GM19455 (cell line): ENCODE results near the gene NCKAP5.
"Not testable (repeated sequence)": the region's sequence is repeated elsewhere in the genome, so short reads cannot be mapped to it uniquely, and the experiment has no call there.

Experiments
- ATAC-seq: cut with Tn5 transposase; IDR thresholded peaks from one replicate; pipeline ENCODE4 v1.9.1; 2021; ENCODE audit not compliant: unreplicated experiment

The NCKAP5 gene

DNA sequence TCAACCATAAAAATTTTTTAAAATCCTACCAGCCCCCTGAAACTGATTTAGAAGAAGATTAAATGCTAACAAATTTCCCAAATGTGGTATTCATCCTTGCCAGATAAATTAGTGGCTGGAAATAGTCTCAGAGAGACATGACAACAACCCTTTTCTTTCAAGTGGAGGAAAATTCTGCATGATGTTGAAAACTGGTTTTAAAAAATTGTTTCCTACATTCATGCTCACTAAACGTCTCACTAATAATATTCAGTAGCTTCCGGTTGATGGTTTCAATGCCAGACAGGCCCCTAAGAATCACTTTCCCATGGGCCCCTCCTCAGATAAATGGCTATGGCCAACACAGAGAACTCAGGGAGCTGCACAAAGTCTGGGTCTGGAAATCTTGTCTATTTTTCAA lies 43.2 kb downstream of the NCKAP5 start:
- no peak for ATAC-seq

DNA sequence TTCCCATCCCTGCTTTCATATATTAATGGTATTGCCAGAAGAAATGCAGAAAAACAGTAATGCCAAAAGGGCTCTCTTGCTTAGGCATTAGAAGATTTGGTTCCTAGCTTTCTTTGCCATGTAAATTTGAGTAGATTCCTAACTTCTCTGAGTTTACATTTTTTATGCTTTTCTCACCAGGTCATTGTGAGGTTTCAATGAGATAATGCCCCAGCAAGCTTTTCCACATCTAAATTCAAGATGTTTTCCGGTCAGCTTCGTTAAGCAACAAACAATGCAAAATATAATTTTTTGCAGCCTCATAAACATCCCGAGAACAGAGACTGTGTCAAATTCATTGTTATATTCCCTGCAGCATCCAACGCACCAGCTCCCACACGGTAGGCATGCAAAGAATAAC lies 44.9 kb downstream of the NCKAP5 start:
- no peak for ATAC-seq

DNA sequence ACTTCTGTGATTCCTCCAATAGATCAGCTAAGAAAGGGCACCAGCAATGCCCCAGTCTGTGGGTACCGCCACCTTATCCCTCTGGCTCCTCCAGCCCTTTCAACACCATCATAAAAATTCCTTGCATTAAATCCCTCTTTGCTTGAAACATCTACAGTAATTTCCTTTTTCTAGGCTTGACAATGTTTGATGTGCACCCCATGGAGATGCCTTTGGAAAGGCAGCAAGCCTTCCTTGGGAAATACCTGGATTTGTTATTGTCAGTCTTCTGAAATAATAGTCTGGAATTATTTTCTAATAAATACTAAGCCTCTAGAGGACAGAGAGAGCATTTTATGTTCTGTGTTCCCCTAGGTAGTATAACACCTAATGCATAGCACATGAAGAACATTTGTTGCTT lies 46.1 kb downstream of the NCKAP5 start:
- no peak for ATAC-seq

DNA sequence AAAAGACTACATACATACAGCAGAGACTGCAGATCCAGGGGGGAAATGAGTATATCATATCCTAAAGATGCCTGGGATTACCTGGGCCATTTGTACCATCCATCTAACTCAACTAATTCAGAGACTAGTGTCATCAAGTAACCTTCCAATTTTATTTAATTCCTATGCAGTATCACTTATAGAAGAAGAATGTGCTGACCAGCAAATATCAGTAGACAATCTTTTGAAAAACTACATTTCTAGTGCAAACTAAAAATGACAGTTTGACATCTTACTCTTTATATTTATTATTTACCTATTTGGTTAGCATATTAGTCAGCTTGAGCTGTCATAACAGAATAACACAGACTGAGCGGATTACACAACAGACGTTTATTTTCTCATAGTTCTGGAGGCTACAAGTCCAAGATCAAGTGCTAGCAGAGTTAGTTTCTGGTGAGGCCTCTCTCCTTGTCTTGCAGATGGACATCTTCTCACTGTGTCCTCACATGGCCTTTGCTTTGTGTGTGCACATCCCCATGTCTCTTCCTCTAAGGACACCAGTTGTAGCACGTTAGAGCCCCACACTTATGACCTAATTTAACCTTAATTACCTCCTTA lies 47.0 kb downstream of the NCKAP5 start:
- no peak for ATAC-seq

DNA sequence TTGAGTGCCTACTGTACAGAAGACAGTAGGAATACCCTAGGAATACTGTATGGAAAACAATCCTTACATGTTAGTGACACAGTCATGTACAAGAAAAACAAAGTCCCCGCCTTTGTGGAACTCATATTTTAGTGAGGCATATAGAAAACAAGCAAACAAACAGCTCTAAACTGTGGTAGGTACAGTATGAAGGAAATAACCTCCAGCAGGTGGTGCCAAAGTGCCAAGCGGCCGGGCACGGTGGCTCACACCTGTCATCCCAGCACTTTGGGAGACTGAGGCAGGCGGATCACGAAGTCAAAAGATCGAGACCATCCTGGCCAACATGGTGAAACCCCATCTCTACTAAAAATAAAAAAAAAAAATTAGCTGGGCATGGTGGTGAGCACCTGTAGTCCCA lies 48.6 kb downstream of the NCKAP5 start:
- not testable (repeated sequence) for ATAC-seq

DNA sequence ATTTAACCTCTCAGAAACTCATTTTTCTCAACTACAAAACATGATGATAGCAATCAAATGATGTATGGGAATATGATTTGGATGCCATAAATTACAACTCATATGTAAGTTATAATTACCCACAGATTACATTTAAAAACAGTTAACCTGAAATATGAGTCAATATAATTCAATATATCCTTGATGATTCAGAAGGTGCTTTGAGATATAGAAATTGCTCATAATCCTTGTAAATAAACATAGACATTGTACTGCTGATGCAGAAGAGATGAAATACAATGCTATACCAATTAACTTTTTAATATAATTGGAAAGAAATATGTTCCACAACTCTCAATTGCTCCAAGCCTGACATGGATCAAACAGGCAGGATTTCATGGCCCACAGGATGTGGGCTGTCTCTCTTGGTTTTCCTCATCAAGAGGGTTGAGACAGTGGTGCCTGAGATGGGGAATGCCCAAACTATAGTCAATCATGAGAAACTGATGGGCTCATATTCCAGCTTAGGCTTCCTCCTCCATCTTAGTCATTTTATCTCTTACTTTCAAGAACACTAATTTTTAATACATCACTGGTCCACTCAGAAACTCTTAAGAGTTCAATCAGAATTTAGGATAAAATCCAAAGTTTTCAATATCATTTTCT lies 49.4 kb downstream of the NCKAP5 start:
- ATAC-seq, result no peak

DNA sequence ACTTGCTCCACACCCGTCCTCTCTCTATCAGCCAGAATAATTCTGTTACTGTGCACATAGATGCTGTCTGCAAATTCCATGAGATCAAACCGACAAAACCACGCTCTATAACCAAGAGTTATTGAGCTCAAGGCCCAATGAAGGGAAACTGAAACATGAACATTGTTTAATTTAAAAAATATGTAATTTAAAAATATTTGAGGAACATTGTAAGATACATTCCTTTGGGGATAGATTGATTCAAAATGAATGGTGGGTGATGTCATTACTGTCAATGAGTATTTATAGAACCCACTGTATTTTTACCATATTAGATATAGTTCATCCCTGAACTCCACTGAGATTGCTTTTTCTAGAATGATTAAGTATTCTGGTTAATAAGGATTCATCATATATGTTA lies 50.4 kb downstream of the NCKAP5 start:
- no peak for ATAC-seq

DNA sequence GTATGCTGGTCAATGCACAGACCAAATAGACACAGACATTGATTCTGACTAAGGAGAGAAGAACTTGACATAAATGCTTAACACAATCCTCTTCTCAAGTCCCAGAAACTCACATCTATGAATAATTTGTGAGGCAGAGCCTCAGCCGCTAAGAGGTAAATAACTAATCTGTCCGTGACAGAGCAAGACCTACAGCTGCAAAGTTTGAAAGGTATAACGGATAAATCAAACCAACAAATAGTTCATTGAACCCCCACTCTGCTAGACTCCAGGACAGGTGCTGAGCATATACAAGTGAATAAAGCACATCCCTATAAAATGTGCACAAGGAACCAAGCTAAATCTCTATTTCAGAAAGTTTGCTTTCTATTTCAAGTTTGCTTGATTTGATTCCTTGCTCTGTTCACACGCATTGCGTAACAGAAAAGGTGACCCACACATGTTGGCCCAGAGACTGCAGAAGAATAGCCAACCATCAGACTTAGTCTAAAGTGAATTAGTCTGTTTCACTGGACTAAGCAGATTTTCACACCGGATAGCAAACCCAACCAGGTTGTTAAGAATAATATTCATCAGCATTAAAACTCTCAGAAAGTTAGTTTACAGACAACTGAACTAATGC lies 51.7 kb downstream of the NCKAP5 start:
- no peak for ATAC-seq

DNA sequence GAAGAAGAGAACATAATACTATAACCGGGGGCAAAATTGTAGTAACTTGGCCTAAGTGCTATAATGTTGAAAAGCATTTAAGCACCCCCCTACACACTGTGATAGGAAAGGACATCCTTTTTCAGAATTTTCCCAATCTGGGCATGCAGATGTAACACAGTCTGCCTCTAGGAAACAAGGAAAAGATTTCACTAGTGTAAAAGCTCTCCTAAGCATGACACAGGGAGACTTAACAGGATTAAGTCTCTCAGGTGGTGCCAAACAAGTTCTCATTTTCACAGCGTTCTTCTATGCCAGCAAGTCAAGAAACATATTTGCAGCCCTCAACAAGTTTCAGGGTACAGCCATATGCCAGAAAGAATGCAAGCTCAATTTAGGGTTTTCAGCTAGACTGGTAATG lies 53.0 kb downstream of the NCKAP5 start:
- ATAC-seq, result no peak

DNA sequence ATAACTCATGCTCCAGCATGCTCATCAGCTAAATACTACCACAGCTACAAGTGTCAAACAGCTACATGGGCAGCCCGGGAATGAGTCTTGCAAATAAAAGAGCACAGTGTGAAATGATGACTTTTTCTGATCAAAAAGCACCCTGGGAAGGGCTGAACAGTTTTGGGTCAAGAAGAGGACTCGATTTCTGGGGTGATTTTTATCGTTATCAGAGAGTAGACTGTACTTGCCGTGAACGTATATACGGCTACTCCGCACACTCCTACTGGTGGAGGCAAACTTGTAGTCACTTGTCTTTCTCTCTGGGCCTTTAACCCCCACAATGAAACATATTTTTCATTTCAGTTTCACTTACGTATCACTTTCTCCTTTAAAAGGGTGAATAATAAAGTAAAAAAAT lies 54.4 kb downstream of the NCKAP5 start:
- ATAC-seq, result no peak

DNA sequence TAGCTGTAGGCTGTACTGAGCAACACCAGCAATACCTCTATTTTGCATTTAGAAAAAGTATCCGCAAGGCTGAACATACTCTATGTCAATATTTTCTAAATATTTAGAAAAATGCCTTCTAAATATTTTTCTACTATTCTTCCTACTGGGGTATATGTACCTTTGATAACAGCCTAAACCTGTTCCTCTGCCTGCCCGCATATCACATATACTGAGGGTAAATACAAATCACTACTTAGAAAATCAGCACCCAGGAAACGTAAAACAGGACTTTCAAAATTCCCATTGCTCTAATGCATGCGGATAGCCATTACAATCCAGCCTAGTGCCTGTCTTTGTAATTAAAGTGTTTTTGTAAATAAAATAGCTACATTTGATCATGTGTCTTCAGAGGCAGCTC lies 56.1 kb downstream of the NCKAP5 start:
- no peak for ATAC-seq

DNA sequence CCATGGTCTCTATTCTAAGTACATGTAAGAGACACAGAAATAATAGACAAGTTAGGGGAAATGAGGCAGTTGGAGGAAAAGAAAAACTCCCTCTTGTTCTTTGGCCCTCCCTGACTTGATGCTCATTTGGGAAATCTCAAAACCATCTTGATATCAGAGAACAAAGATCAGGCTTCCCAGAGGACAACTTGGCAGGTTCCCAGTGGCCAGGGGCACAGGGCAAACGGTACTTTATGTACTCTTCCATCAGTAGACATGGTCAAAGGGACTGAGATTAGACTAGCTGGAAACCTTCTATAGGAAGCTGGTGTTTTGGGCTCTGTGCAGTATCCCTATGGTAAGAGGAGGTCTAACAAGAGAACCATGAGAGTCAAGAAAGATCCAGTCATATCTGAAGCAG lies 56.6 kb downstream of the NCKAP5 start:
- ATAC-seq, result no peak

DNA sequence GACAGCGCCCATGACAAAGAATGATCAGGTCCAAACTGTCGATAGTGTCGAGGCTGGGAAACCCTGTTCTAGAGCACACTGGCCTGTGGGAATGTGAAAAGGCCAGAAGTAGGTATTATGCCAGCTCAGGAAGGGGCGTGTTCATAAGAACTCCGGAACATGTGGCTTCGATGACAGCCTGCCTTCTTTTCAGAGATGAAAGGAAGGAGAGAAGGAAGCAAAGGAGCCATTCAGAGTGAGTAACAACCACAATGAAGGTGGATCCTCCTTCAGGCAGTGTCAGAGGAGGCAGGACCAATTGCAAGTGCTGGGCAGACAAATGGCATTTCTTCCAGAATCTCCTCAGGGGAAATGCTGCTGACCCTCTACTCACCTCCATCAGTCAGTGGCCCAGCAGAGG lies 58.5 kb downstream of the NCKAP5 start:
- ATAC-seq, result no peak

DNA sequence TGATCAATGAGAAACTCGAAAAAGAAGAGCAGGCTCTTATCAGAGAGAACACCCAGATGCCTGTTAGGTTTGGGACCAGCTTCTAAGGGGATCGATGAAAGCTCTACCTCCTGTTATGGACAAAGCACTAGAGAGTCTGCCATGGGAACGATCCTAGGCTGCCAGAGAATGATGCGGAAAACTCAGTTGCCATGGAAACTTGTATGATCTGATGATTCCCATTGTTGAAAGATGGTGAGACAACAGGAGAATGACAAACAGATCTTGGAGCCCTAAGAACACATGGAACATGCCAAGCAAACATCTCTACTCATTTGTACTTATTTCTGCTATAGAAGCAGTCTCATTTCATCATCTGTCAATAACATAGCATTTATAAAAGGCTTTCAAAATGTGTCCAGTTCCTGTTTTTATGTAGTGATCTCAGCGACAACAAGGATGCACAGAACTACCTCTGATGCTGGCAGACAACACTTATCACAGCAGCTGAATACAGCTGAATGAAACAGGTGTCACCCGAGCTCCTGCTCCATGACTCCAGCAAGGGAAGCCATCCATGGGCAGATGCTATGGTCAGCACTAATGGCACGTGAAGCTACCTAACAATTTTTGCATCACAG lies 59.6 kb downstream of the NCKAP5 start:
- no peak for ATAC-seq

DNA sequence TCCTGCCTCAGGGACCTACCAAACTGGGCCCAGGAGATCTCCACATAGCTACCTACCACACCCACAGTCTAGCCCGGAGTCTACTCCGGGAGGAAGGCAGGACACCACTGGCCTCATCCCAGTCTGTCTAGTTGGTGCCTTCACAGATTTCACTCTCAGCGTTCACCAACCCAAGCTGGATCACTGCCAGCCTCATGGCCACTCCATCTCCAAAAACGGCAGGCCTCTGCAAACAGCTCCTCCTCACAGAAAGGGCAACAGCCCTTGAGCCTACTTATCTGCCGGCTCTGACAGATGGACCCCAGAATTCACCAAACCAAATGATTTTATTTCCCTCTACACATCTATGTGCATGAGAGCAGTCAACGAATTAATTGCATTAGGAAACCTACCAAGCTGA lies 61.3 kb downstream of the NCKAP5 start:
- ATAC-seq, result no peak

DNA sequence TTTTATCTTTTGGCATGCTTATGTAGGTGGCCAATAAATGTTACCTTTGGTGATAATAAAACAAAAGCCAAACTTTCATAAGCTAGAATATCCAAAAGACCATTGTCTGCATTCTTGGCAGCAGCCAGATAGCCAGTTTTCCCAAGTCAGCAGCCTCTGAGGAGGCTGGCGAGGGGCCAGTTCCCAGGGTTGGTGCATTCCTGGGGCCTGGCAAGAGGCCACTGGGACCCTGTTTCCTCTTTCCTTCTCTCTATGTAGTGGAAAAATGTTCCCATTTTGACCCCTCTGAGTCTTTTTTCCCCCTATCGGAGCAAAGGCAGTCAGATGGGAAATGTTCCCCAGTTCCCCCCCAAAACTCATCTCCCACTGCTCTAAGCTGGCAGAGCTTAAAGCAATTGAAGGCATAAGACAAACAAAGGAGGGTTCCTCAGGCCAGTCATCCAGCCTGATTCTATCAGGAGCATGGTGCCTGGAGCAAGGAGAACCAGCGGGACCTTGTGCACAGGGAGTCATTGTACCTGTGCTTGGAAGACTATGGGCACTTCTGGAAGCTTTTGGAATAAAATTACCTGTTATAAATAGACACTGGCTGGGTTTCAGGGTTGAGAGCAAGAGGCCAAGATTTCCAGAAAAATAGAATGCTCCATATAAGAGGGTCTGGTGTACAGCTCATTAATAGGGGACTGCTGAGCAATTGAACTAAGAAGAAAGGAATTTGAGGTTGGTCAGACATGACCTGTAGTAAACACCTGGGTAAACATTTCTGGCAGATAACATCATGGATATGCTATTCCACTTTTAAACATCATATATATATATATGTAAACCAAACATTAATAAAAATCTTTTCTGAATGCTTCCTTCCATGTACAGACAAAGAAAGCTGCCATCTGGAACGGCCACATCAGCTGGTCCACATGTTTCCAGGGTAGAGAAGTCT lies 63.4 kb downstream of the NCKAP5 start:
- no peak for ATAC-seq

DNA sequence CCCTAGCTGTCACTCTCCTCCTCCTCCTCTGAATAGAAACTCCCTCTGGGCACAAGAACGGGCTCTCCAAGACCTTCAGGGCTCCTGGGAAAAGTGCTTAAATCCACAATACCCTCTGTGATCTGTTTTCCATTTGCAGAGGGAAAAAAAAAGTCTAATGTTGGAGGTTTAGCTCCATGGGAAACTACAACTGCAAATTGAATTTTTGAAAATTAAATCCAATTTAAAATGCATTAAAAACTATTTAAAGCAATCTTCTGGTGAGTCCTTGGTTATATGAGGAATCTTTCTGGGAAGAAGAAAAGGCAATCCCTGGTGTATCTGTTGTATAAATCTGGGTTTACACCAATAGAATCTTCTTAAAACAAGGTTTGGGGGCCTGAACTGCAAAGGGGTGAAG lies 64.3 kb downstream of the NCKAP5 start:
- no peak for ATAC-seq

DNA sequence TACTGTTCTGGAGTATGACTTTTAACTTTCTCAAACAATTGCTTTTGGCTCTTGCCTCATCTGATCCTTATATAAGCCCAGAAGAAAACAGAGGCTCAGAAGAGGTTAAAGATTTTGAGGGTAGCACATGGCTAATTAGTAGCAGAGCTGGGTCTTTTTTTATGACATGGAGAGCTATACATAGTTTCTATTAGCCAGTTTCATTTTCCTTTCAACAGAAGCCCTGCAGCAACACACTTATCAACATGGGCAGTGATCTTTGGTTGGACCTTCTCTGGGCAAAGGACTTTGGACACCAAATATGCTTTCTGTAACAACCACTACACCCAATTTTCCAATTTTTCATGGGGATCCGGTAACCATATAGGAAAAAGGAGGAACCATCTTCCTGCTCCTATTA lies 64.9 kb downstream of the NCKAP5 start:
- peak; percentile 66 for ATAC-seq

DNA sequence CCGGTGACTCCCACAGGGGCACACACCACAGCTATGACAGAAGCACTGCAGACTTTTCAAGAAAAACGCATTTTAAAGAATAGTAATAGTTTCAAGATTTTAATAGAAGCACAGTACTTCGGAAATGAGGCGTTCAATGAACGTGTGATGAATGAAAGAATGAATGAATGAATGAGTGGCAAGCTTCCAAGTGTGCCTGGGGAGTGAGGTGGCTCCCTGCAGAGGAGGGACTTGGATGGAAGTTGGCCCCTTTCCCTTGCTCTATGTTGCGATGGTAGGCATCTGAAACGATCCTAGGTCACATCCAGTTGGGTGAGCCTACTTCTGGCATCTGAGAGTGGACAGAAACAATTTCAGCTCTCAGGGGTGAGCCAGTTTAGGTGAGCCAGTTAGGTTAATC lies 65.6 kb downstream of the NCKAP5 start:
- ATAC-seq, result no peak

DNA sequence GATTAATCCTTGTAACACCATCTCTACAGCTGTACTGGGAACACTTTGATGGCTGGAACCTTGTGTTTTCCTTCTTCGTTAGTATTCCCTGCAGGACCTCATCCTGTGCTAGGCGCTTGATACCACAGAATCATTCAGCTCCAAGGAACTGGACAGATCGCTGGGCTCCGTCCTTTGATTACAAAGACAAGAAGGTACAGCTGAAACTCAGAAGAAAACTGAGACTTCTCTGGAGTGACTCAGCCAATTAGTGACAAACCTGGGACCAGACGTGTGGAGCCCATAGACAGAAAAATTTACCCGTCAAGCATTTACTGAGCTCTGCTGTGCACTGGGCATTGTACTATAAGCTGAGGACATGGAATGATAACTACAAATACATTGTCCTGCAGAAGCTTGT lies 67.3 kb downstream of the NCKAP5 start:
- no peak for ATAC-seq
